Lung microvascular endothelial cell (primary cell): ENCODE results near the gene MAP2K7. TPM values are rescaled to one million over a fixed set of nuclear protein-coding genes. Genes with fewer than 3 reads are reported as not detected.
"Not testable (repeated sequence)": the region's sequence is repeated elsewhere in the genome, so short reads cannot be mapped to it uniquely, and the experiment has no call there.

Experiments used
- DNase-seq, 2 donors: peaks; one replicate each; pipeline versions ENCODE4 v3.0.0 to v3.0.0-alpha.2; 2010; ENCODE audit warnings: low read depth in 2 of 2
- total RNA-seq: library from RNA; depleted of rRNA; stranded (reverse); fragments of >200 nt; gene quantifications from 2 replicates; pipeline ENCODE4 v1.2.1, GENCODE V29; 2014

Gene MAP2K7
- total RNA-seq, 1 donor from 2014 or later, result 9.9 TPM

GRCh38 chr19:7907122-7907521 lies 3.4 kb downstream of the MAP2K7 start:
- no peak for DNase-seq

GRCh38 chr19:7907544-7907943 lies 3.9 kb downstream of the MAP2K7 start:
- DNase-seq, result no peak

DNA sequence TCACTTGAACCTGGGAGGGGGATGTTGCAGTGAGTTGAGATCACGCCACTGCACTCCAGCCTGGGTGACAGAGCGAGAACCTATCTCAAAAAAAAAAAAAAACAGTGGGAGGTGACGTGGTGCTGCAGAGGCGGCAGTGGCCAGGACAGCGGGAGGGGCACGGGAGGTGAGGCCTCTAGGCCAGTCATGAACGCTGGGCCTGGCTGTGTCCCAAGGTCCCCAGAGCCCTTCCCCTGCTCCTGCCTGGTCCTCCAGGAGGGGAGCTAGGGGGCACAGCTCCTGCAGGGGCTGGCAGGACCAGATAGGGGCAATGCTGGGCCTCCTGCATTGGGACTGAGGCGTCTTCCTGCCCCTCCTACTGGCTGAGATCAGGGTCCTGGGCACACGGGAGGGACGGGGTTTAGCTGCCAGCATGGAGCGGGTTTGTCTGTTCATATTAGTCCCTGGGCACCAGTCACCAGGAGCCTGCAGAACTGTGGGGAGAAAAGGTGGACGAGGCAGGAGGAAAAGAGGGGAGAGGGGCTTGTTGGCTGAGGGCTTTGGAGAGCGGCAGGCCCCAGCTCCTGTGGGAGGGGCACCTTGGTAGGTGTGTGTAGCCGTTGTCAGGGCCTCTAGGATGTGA lies 4.5 kb downstream of the MAP2K7 start:
- no peak for DNase-seq

GRCh38 chr19:7908742-7909461 lies 5.2 kb downstream of the MAP2K7 start:
- no peak for DNase-seq

GRCh38 chr19:7909471-7910067 lies 5.9 kb downstream of the MAP2K7 start:
- no peak for DNase-seq

- DNase-seq, result no peak
Observed at GRCh38 chr19:7910321-7911161, 6.9 kb downstream of the MAP2K7 start.

- DNase-seq, result no peak
Observed at GRCh38 chr19:7911508-7912143, 7.9 kb downstream of the MAP2K7 start.

DNA sequence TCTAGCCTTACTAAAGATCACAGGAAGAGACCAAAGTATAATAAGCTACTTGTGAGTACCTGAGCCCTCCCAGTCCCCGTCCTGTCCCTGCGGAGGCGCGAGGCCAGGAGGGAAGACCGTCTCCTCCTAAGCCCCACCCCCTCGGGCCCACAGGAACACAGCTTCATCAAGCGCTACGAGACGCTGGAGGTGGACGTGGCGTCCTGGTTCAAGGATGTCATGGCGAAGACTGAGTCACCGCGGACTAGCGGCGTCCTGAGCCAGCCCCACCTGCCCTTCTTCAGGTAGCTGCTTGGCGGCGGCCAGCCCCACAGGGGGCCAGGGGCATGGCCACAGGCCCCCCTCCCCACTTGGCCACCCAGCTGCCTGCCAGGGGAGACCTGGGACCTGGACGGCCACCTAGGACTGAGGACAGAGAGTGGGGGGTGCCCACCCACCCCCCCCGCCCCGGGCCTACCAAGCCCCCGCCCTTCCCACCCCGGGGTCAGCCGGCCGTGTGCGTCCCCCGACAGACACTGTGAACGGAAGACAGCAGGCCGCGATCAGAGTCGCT lies 8.5 kb downstream of the MAP2K7 start:
- DNase-seq, result no peak

GRCh38 chr19:7912697-7913564 lies 9.3 kb downstream of the MAP2K7 start:
- no peak for DNase-seq

DNA sequence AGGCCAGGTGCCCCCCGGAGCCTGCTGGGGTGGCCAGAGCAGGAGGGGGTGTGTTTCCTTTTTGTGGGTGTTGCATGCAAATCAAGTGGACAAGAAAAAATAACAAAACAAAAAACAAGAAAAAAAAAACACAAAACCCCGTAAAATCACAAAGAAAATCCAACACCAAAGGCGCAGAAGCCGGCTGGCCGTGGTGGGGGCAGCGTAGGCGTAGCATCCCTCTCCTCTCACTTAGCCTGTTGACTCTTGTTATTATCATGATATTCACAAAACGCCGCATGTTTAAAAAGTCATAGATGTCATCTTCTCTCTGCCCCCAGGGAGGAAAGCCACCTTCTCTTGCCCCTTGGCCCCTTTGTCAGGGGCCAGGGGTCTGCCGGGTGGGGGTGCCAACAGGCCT lies 10.0 kb downstream of the MAP2K7 start:
- DNase-seq, result no peak

GRCh38 chr19:7914099-7914498 lies 10.4 kb downstream of the MAP2K7 start:
- no peak for DNase-seq

DNA sequence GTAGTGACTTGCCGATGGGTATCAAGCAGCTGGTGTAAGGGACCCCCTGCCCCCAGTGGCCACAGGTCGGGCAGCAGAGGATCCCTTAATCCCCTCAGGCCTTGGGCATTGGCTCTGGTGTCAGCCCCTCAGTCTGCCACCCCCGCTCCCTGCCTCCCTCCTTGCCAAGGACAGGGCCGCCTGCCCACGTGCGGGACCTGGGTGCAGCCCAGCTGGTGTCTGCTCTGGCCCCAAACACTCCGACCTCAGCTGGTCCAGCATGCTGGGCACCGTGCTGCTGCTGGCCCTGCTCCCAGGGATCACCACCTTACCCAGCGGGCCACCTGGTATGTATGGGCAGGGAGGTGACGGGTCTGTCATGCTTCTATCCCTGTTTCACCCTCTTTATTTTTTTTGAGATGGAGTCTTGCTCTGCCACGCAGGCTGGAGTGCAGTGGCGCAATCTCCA lies 10.9 kb downstream of the MAP2K7 start, which contains the start of gene TGFBR3L:
Gene TGFBR3L, plus strand, starts transcription at position 233 of the 448 bp plus-strand sequence.
- no peak for DNase-seq

GRCh38 chr19:7915250-7916102 lies 11.8 kb downstream of the MAP2K7 start:
- DNase-seq, result no peak

DNA sequence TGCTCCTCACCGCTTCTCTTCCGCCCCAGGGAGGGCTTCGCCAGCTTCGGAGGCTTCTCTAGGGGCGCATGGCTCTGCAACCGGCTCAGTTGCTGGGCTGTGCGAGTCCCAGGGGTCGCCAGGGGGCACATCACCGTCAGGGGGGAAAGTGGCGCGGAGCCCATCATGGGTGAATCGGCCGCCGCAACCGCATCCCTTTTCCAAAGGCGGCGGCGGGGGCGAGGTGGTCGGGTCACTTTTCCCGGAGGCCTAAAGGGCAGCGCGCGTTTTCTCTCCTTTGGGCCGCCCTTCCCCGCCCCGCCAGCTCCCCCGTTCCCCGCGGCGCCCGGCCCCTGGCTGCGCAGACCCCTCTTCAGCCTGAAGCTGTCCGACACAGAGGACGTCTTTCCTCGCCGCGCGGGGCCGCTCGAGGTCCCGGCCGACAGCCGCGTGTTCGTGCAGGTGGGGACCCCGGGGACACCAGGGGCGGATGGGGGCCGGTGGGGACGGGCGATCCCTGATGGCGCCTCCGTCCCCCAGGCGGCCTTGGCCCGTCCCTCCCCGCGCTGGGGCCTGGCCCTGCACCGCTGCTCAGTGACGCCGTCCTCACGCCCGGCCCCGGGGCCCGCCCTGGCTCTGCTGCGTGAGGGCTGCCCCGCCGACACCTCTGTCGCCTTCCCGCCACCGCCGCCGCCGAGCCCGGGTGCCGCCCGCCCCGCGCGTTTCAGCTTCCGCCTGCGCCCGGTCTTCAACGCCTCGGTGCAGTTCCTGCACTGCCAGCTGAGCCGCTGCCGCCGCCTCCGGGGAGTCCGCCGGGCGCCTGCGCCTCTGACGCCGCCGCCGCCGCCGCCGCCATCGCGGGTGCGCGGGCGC lies 12.7 kb downstream of the MAP2K7 start:
- DNase-seq, result no peak

DNA sequence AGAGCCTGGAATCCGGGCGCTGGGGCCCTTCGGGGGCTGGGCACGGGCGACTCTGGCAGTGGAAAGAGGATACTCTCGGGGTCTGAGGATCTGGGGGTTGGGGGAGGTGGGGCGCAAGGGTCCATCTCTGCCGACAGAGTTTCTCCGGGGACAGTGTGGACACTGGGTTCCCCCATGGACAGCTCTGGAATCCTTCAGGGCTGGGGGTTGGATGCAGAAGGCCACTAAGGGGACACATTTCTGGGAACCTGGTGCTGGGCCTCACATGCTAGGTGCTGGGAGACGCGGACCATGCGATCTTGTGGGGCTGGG lies 13.2 kb downstream of the MAP2K7 start:
- DNase-seq, result no peak

GRCh38 chr19:7917267-7918061 lies 13.8 kb downstream of the MAP2K7 start:
- peak; percentile 66 to 72 for DNase-seq

- not testable (repeated sequence) for DNase-seq
Observed at GRCh38 chr19:7918062-7918614, 14.5 kb downstream of the MAP2K7 start.
